Measurements from ENCODE around the gene CEP83.
"Not testable (repeated sequence)": the region's sequence is repeated elsewhere in the genome, so short reads cannot be mapped to it uniquely, and the experiment has no call there.

Gene CEP83

GRCh38 chr12:94429633-94430032 is 30.0 kb downstream of the CEP83 start:
- DNase-seq, result no peak

- DNase-seq, result no peak
Measured at GRCh38 chr12:94429191-94429590, 30.5 kb downstream of the CEP83 start.

- no peak for DNase-seq
Measured at GRCh38 chr12:94427501-94428381, 31.9 kb downstream of the CEP83 start.

- DNase-seq, result no peak
Measured at GRCh38 chr12:94426049-94426448, 33.6 kb downstream of the CEP83 start.

GRCh38 chr12:94424830-94425229 is 34.8 kb downstream of the CEP83 start:
- DNase-seq, result not testable (repeated sequence)

- no peak for DNase-seq
Measured at GRCh38 chr12:94421868-94422740, 37.6 kb downstream of the CEP83 start.

- DNase-seq, result no peak
Measured at GRCh38 chr12:94418517-94418916, 41.1 kb downstream of the CEP83 start.

GRCh38 chr12:94416613-94417012 is 43.1 kb downstream of the CEP83 start:
- no peak for DNase-seq

GRCh38 chr12:94415066-94415465 is 44.6 kb downstream of the CEP83 start:
- DNase-seq, result no peak

- no peak for DNase-seq
Measured at GRCh38 chr12:94405413-94406116, 54.1 kb downstream of the CEP83 start.

- no peak for DNase-seq
Measured at GRCh38 chr12:94404854-94405253, 54.8 kb downstream of the CEP83 start.

- DNase-seq, result no peak
Measured at GRCh38 chr12:94401326-94401725, 58.3 kb downstream of the CEP83 start.

GRCh38 chr12:94398685-94399084 is 61.0 kb downstream of the CEP83 start:
- DNase-seq, result not testable (repeated sequence)

GRCh38 chr12:94397401-94397800 is 62.3 kb downstream of the CEP83 start:
- no peak for DNase-seq

GRCh38 chr12:94396014-94396413 is 63.7 kb downstream of the CEP83 start:
- DNase-seq, result not testable (repeated sequence)

GRCh38 chr12:94390130-94390485 is 69.6 kb downstream of the CEP83 start:
- no peak for DNase-seq

- not testable (repeated sequence) for DNase-seq
Measured at GRCh38 chr12:94389482-94390129, 70.1 kb downstream of the CEP83 start.

GRCh38 chr12:94386422-94386821 is 73.2 kb downstream of the CEP83 start:
- no peak for DNase-seq

- no peak for DNase-seq
Measured at GRCh38 chr12:94384030-94384429, 75.6 kb downstream of the CEP83 start.

GRCh38 chr12:94380507-94380906 is 79.2 kb downstream of the CEP83 start:
- DNase-seq, result no peak

- no peak for DNase-seq
Measured at GRCh38 chr12:94379479-94380113, 80.1 kb downstream of the CEP83 start.

GRCh38 chr12:94377599-94377998 is 82.1 kb downstream of the CEP83 start:
- no peak for DNase-seq

Measured in CD4-positive, alpha-beta T cell treated with Interleukin-12 subunit alpha and Interleukin-12 subunit beta, for 1 hour (primary cell).